ENCODE data around the gene RPS26. TPM values are rescaled to one million over a fixed set of nuclear protein-coding genes. Genes with fewer than 3 reads are reported as not detected.

Gene RPS26
- total RNA-seq, 4 donors from 2014 or later, result 295 to 1,263 (median 759) TPM

DNA sequence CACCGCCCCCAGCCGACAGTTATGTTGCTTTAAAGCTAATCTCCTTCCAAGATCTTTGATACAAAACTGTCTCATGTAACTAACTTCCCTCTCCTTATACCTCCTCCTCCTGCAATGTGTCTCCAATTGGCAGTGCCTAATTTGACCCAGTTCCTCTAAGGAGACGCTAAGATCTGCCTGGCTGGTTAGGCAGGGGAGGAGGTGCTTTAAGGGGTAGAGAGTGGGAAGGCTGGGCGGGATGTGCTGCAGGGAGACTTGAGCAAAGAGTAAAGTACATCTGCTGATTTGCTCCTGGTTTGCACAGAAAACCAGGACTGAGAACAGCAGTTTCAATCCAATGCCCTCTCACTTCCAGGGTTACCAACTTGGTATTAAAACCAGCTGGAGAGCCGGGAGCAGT is 28.2 kb upstream of the RPS26 start:
- no peak overlapping the region for H3K4me3 ChIP-seq
- no peak for ATAC-seq
- H3K9me3 ChIP-seq, result no peaks in the 10 kb centered on the region
- peaks cover 0 to 6% (median 0%) of the 10 kb centered on the region in 3 donors for H3K4me1 ChIP-seq
- TF ChIP-seq POLR2AphosphoS5 (IDR thresholded peaks at IDR 0.05) (no peak), EP300 (IDR thresholded peaks at IDR 0.05) (no peak), POLR2A (IDR thresholded peaks at IDR 0.05) (no peak)
- TF ChIP-seq, protein P1, sequence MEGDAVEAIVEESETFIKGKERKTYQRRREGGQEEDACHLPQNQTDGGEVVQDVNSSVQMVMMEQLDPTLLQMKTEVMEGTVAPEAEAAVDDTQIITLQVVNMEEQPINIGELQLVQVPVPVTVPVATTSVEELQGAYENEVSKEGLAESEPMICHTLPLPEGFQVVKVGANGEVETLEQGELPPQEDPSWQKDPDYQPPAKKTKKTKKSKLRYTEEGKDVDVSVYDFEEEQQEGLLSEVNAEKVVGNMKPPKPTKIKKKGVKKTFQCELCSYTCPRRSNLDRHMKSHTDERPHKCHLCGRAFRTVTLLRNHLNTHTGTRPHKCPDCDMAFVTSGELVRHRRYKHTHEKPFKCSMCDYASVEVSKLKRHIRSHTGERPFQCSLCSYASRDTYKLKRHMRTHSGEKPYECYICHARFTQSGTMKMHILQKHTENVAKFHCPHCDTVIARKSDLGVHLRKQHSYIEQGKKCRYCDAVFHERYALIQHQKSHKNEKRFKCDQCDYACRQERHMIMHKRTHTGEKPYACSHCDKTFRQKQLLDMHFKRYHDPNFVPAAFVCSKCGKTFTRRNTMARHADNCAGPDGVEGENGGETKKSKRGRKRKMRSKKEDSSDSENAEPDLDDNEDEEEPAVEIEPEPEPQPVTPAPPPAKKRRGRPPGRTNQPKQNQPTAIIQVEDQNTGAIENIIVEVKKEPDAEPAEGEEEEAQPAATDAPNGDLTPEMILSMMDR (IDR thresholded peaks at IDR 0.05), result no peak
- H3K27ac ChIP-seq, result no peak overlapping the region
- H3K36me3 ChIP-seq, result peaks cover 0 to 30% of the 10 kb centered on the region in 2 donors
- H3K27me3 ChIP-seq, result no peaks in the 10 kb centered on the region
- WGBS, 2 donors (ENCODE audit: low coverage in 1 of 2), result 60% methylated on average over 1 of the region's 5 CpGs; no CpG with 5 or more reads in 1 of the 2 donors

DNA sequence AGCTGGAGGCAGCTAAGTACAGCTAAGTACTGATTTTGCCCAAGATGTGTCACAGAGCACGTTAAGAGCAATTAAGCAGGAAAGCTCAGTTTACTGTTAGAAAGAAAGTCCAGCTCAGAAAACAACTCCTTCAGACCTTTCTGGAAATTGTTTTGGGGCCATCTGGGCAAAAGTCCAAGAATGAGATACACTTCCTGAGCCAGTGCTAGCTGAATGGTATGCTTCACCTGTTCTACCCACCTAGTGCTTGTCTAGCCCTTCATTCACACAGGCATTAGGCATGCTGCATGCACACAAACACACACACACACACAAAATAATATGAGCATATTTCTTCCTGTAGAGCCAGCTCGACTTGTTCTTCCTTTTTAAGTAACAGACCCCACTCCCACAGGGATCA is 27.5 kb upstream of the RPS26 start:
- no peak overlapping the region for H3K27ac ChIP-seq
- 33 to 36% methylated on average over 2 of the region's 2 CpGs for WGBS, 2 donors (ENCODE audit: low coverage in 1 of 2)

DNA sequence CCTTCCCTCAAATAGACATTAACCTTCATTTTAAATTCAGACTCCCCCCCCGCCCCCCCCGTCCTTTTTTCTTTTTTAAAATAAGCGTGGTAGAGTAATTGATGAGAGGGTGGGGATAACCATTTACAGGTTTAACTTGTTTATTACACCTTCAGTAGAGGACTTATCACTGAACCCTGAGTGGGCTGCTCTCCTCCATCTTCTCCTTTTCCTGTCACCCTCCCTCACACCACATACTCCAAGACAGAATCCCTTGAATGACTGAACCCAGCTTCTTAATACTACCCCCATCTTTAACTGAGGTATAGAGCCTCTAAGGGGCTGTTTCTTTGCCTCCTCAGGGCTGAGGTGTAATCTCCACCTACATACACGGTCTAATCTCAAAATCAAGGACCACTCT is 24.5 kb upstream of the RPS26 start:
- Histone ChIP-seq H3K4me1 (peaks cover 0 to 28% (median 6%) of the 10 kb centered on the region in 3 donors), H3K4me3 (no peak overlapping the region), H3K36me3 (peaks cover 0 to 27% of the 10 kb centered on the region in 2 donors), H3K27me3 (no peaks in the 10 kb centered on the region), H3K27ac (no peak overlapping the region), H3K9me3 (no peaks in the 10 kb centered on the region)
- no peak for ATAC-seq
- 50% methylated on average over 1 of the region's 4 CpGs; no CpG with 5 or more reads in 1 of the 2 donors for WGBS, 2 donors (ENCODE audit: low coverage in 1 of 2)
- TF ChIP-seq, protein P1 (IDR thresholded peaks at IDR 0.05), result no peak
- TF ChIP-seq POLR2A (IDR thresholded peaks at IDR 0.05) (no peak), POLR2AphosphoS5 (IDR thresholded peaks at IDR 0.05) (no peak), EP300 (IDR thresholded peaks at IDR 0.05) (no peak)

More for the DNA sequence above, 27.5 kb upstream of the RPS26 start:
- no peaks in the 10 kb centered on the region for H3K9me3 ChIP-seq
- TF ChIP-seq, protein P1 (IDR thresholded peaks at IDR 0.05), result no peak
- TF ChIP-seq POLR2AphosphoS5 (IDR thresholded peaks at IDR 0.05), result no peak
- TF ChIP-seq EP300 (IDR thresholded peaks at IDR 0.05), result no peak
- TF ChIP-seq POLR2A (IDR thresholded peaks at IDR 0.05), result no peak
- peaks cover 0 to 37% of the 10 kb centered on the region in 2 donors for H3K36me3 ChIP-seq
- H3K4me3 ChIP-seq, result no peak overlapping the region
- ATAC-seq, result no peak
- no peaks in the 10 kb centered on the region for H3K4me1 ChIP-seq
- H3K27me3 ChIP-seq, result no peaks in the 10 kb centered on the region

DNA sequence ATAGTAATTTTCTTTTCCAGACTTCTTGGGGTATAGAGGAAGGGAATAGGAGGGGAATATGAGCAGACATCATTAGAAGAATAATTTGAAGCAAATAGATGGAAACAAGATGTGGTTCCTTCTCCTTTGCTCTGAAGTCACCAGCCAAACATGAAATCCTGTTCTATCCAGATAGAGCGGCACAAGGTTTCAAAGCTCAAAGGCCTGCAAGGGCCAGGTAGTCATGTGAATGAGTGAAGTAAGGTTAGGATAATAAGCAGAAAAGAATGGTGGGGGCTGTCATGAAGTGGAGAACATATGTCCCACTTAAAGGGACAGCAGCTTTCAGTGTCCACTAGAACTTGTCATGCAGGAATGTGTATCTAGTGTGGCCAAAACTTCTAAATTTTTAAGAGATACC is 23.4 kb upstream of the RPS26 start:
- TF ChIP-seq, protein P1 (IDR thresholded peaks at IDR 0.05), result no peak
- no peak for TF ChIP-seq POLR2AphosphoS5 (IDR thresholded peaks at IDR 0.05)
- TF ChIP-seq EP300 (IDR thresholded peaks at IDR 0.05), result no peak
- no peak for TF ChIP-seq POLR2A (IDR thresholded peaks at IDR 0.05)
- no peaks in the 10 kb centered on the region for H3K9me3 ChIP-seq
- no peak overlapping the region for H3K4me3 ChIP-seq
- H3K27me3 ChIP-seq, result no peaks in the 10 kb centered on the region
- peaks cover 0 to 33% (median 6%) of the 10 kb centered on the region in 3 donors for H3K4me1 ChIP-seq
- 100% methylated on average over 1 of the region's 1 CpG; no CpG with 5 or more reads in 1 of the 2 donors for WGBS, 2 donors (ENCODE audit: low coverage in 1 of 2)
- H3K36me3 ChIP-seq, result peaks cover 0 to 19% of the 10 kb centered on the region in 2 donors
- no peak for ATAC-seq
- H3K27ac ChIP-seq, result no peak overlapping the region

DNA sequence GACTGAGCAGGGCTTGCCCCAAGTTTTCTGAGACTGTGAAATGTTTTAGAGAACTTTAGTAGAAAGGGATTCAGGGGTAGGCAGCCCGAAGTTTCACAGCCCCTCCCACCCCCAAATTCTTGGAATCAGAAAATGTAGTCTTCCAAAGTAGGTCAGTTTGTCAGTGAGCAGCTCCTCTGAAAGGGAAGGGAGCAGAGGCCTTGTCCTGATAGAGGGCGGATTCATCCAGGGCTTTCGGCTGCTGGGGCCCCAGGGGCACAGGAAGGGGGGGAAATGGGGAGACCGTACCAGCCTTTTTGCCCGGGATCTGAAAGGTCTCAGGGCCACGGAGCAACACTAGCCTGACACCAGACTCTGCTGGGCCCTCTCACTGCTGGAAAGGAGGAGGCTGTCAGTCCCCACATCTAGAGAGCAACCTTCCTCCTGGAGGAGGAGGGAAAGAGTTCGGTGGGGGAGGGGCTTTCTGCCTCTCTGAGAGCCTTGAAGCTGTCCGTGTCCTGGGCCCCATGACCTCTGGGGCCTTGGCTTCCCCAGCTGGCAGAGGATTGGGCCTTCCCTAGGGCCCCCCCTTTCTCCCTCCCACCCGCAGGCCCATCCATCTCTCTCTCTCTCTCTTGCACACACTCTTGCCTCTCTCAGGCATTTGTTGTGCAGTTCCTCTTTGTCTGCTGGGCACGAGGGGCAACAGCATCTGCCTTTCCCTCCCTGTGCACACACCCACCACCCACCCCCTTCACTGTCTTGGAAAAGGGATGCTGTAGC is 21.1 kb upstream of the RPS26 start, which contains the start of gene IKZF4:
Gene IKZF4 (plus strand): TSS at position 621 of the 762 bp plus-strand sequence. CDS start 451 bp downstream, outside the sequence.
- H3K4me3 ChIP-seq, result peak within 1 kb of the TSS; percentile 1 to 37
- H3K27ac ChIP-seq, result peak within 1 kb of the TSS; percentile 62 to 88 (median 83)
- 4 to 10% methylated on average over 2 to 4 of the region's 10 CpGs for WGBS, 2 donors (ENCODE audit: low coverage in 1 of 2)

More for the DNA sequence above, 21.1 kb upstream of the RPS26 start, which contains the start of gene IKZF4:
- TF ChIP-seq, protein P1 (IDR thresholded peaks at IDR 0.05), result no peak
- no peak for TF ChIP-seq EP300 (IDR thresholded peaks at IDR 0.05)
- no peak for TF ChIP-seq POLR2AphosphoS5 (IDR thresholded peaks at IDR 0.05)
- no peak for TF ChIP-seq POLR2A (IDR thresholded peaks at IDR 0.05)
- peak; percentile 81 for ATAC-seq
- H3K36me3 ChIP-seq, result peaks cover 0 to 25% of the 10 kb centered on the region in 2 donors
- peaks cover 0 to 36% (median 6%) of the 10 kb centered on the region in 3 donors for H3K4me1 ChIP-seq
- no peaks in the 10 kb centered on the region for H3K9me3 ChIP-seq
- H3K27me3 ChIP-seq, result no peaks in the 10 kb centered on the region

Measured in gastroesophageal sphincter (tissue), 4 donors.